MM.1S (cell line): ENCODE results near the gene APOBEC3G.

Experiments
- CTCF ChIP-seq: fragments of 300-600 bp; sonication (generic); IDR thresholded peaks from 2 replicates; pipeline ENCODE4 v1.5.1; 2016; ENCODE audit warnings: antibody characterized with exemption, low read length, mixed read lengths
- EZH2 ChIP-seq: fragments of 300-600 bp; sonication (generic); optimal IDR thresholded peaks from 2 replicates; pipeline ENCODE3; 2017; ENCODE audit warnings: low read depth, mild to moderate bottlenecking, antibody characterized with exemption, low read length, mixed read lengths

DNA sequence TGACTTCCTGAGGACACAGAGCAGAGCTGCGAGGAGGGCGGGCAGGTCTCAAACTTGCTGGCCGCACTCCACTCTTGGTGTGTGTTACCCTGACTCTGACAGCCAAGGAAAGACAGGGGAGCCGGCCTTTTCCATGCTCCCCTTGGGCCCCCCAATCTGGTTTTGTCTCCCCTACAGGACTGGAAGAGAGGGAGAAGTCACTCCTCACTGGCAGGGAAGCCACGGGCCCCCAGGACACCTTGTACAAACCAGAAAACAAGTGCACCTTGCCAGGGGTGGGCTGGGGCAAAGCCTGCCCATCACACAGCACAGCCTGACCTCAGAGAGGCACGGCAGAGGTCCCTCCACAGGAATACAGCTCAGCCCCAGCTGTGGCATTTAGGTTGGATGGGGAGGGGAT is 55.2 kb downstream of the APOBEC3G start:
- TF ChIP-seq CTCF: no peak
- no peak for TF ChIP-seq EZH2
